ENCODE measurements around the gene NOXO1. TPM values are rescaled to one million over a fixed set of nuclear protein-coding genes. Genes with fewer than 3 reads are reported as not detected.

Gene NOXO1
- total and polyA plus RNA-seq, 8 donors = 0.35 to 1.6 (median 0.58) TPM; not detected in 1

DNA sequence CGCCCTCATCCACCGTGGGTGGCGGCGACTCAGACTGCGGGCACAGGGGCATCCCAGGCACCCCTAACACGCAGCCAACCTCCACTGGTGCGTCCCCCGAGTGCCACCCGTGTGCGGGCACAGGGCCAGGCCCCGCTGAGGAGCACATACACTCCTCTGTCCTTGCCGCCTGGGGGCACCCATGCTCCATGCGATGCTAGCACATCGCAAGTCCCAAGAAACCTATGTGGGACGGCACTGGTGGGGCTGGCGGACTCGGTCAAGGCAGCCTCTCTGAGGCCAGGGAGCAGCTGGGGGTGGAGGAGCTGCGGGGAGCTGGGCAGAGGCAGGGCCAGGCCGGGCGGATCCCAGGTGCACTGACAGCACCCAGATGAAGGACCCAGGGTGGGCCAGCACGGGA is 24.4 kb upstream of the NOXO1 start:
- intact Hi-C loops (cut with DNase I) = no loop called here
- FAIRE-seq (no peak), DNase-seq (peak; percentile 43 to 88 (median 64)), ATAC-seq (no peak)
- H3K4me1 ChIP-seq = peaks cover 26 to 41% (median 33%) of the 10 kb centered on the region in 3 donors
- H3K27me3 ChIP-seq = no peaks in the 10 kb centered on the region
- TF ChIP-seq, protein P1, sequence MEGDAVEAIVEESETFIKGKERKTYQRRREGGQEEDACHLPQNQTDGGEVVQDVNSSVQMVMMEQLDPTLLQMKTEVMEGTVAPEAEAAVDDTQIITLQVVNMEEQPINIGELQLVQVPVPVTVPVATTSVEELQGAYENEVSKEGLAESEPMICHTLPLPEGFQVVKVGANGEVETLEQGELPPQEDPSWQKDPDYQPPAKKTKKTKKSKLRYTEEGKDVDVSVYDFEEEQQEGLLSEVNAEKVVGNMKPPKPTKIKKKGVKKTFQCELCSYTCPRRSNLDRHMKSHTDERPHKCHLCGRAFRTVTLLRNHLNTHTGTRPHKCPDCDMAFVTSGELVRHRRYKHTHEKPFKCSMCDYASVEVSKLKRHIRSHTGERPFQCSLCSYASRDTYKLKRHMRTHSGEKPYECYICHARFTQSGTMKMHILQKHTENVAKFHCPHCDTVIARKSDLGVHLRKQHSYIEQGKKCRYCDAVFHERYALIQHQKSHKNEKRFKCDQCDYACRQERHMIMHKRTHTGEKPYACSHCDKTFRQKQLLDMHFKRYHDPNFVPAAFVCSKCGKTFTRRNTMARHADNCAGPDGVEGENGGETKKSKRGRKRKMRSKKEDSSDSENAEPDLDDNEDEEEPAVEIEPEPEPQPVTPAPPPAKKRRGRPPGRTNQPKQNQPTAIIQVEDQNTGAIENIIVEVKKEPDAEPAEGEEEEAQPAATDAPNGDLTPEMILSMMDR (IDR thresholded peaks at IDR 0.05) = no peak
- H3K9me3 ChIP-seq = no peaks in the 10 kb centered on the region
- peaks cover 11 to 28% (median 28%) of the 10 kb centered on the region in 3 donors for H3K36me3 ChIP-seq
- peak overlapping the region in 1 of 4 donors; percentile 18 for H3K27ac ChIP-seq
- WGBS, 2 donors = 51 to 52% methylated on average over 21 of the region's 21 CpGs
- no peak overlapping the region for H3K4me3 ChIP-seq

DNA sequence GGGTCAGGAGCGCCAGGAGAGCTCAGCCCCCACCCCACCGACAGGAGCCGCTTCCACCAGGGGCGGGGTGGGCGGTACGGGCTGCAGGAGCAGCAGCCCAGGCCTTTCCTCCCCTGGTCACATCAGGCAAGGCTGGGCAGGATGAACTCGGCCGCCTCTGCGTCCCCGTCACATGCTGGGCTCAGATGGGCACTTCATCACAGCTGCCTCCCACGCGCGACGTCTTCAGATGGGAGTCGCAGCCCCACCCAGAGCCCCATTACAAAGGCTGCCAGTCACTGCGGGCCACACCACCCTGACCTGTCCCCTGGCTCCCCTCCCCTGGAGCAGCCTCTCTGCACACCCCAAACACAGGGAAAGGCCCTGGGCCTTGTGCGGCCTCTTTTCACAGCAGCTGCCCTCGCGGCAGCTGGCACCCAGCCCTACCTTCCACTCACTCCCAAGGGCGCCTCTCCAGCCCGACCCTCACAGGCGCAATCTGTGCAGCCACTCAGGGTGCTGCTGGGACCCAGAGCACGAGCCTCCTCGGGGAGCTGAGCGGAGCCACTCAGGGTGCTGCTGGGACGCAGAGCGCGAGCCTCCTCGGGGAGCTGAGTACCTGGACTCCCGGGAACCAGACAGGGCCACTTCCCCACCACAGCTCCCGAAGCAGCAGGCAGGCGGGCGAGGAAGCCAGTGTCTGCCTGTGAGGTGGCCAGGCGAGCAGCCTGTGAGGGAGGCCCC is 23.7 kb upstream of the NOXO1 start:
- intact Hi-C loops (cut with DNase I) = no loop called here
- FAIRE-seq (no peak), ATAC-seq (no peak), DNase-seq (peak in 5 of 6 donors; percentile 26 to 83 (median 63))
- TF ChIP-seq, protein P1 (IDR thresholded peaks at IDR 0.05) = no peak
- H3K4me3 ChIP-seq = no peak overlapping the region
- 58 to 60% methylated on average over 32 to 34 of the region's 34 CpGs for WGBS, 2 donors
- peaks cover 11 to 34% (median 32%) of the 10 kb centered on the region in 3 donors for H3K36me3 ChIP-seq
- peak overlapping the region in 3 of 4 donors; percentile 51 to 62 (median 59) for H3K27ac ChIP-seq
- H3K4me1 ChIP-seq = peaks cover 22 to 41% (median 33%) of the 10 kb centered on the region in 3 donors
- no peaks in the 10 kb centered on the region for H3K9me3 ChIP-seq
- no peaks in the 10 kb centered on the region for H3K27me3 ChIP-seq

DNA sequence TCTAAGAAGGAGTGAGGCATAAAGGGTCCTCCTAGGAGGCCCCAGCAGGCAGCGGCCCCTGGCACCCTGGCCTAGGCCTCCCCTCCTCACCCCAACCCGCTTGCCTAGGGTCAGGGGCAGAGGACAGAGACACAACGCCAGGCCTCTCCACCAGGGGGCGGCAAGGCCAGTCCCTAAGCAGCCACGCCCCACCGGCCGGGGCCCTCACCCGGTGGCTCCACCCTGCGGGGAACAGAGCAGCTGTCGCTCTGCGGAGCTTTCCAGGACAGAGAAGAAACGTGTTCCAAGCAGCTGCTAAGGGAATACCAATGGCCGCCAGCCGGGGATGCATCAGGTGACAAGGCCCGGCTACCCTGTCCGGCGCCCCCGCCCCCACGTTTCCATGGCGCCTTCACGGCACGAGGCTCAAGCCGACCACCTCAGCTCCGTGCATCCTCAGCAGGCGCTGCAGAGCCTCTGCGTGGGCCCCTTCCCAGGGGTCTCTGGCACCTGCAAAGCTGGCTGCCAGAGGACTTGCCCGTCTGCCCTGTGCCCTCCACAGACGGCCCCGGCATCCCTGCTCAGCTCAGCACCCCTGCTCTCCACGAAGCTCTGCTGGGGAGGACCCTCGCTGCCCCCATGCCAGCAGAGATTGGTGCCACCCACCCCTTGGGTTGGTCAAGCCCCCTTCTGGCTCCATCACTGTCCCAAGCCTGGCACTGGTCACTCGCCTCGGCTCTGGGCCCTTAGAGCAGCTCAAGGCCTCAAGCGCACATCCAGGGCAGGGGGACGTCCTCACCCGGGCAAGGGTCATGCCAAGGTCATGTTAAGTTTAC is 22.8 kb upstream of the NOXO1 start:
- intact Hi-C loops (cut with DNase I) = no loop called here

DNA sequence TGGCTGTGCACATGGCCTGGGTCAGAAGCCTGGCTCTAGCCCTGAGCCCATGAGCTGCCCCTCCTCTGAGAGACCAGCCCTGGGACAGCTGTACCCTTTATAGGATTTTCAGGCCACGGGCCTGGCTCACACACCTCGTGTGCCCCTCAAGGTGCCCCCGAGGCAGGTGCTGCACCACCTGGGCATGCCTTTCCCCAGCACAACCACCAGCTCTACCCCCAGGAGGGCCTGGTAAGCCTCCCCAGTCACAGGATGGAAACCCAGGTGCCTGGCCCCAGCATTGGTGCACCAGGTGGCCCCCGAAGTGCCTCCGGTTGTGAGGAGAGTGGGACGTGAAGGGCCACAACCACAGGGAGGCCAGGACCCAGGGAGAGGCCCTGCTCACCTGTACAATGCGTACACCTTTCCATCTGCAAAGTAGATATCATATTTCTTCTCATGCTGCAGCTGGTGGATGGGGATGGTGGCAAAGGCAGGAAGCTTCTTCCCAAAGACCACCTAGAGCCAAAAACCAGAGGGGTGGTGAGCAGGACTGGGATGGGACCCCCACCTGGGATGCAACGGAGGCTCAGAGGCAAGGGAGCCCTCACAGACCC is 22.1 kb upstream of the NOXO1 start:
- ATAC-seq = no peak
- H3K9me3 ChIP-seq = no peaks in the 10 kb centered on the region
- H3K36me3 ChIP-seq = peaks cover 19 to 50% (median 36%) of the 10 kb centered on the region in 3 donors
- H3K4me3 ChIP-seq = no peak overlapping the region
- 54 to 62% methylated on average over 8 of the region's 8 CpGs for whole genome bisulfite sequencing, 2 donors
- DNase-seq = peak in 3 of 6 donors; percentile 15 to 79 (median 47)
- FAIRE-seq = no peak
- intact Hi-C loops (cut with DNase I) = no loop called here
- no peak overlapping the region for H3K27ac ChIP-seq
- TF ChIP-seq, protein P1 (IDR thresholded peaks at IDR 0.05) = no peak
- H3K27me3 ChIP-seq = no peaks in the 10 kb centered on the region
- H3K4me1 ChIP-seq = peaks cover 18 to 40% (median 33%) of the 10 kb centered on the region in 3 donors

More for the DNA sequence above, 22.8 kb upstream of the NOXO1 start:
- ATAC-seq = peak; percentile 76 to 92 (median 86)
- no peak for FAIRE-seq
- H3K27ac ChIP-seq = peak overlapping the region; percentile 51 to 73 (median 60)
- H3K9me3 ChIP-seq = no peaks in the 10 kb centered on the region
- H3K4me3 ChIP-seq = peak overlapping the region in 2 of 4 donors; percentile 11 to 19
- TF ChIP-seq, protein P1 (IDR thresholded peaks at IDR 0.05) = peak; percentile 92 to 98 (median 96)
- H3K36me3 ChIP-seq = peaks cover 17 to 43% (median 32%) of the 10 kb centered on the region in 3 donors
- 14 to 16% methylated on average over 34 to 36 of the region's 36 CpGs for WGBS, 2 donors
- H3K4me1 ChIP-seq = peaks cover 22 to 41% (median 33%) of the 10 kb centered on the region in 3 donors
- DNase-seq = peak; percentile 94 to 99 (median 96)
- no peaks in the 10 kb centered on the region for H3K27me3 ChIP-seq

Data from pancreas (tissue), 10 donors.